Measurements from ENCODE around the gene RAD50. TPM values are rescaled to one million over a fixed set of nuclear protein-coding genes. Genes with fewer than 3 reads are reported as not detected.

Gene RAD50
- total and polyA plus RNA-seq, 2 donors, result 8.9 to 17.6 TPM

GRCh38 chr5:132659598-132660493 is 103.1 kb downstream of the RAD50 start:
- 98% methylated on average over 23 of the region's 23 CpGs for WGBS
- no peaks in the 10 kb centered on the region for H3K36me3 ChIP-seq (ENCODE audit: control insufficient read depth in 2 of 2, insufficient read depth in 2 of 2, low read length in 1 of 2)

GRCh38 chr5:132661231-132662003 is 104.6 kb downstream of the RAD50 start:
- Histone ChIP-seq H3K27ac (ENCODE audit: low read depth in 1 of 2, low read length in 1 of 2) (no peak overlapping the region), H3K27me3 (ENCODE audit: control insufficient read depth in 2 of 2, insufficient read depth in 1 of 2, low read length in 1 of 2) (peaks cover 0 to 9% of the 10 kb centered on the region in 2 donors), H3K9me3 (ENCODE audit: control insufficient read depth in 2 of 2, insufficient read depth in 1 of 2, low read length in 1 of 2) (no peaks in the 10 kb centered on the region), H3K36me3 (ENCODE audit: control insufficient read depth in 2 of 2, insufficient read depth in 2 of 2, low read length in 1 of 2) (no peaks in the 10 kb centered on the region), H3K4me1 (ENCODE audit: control insufficient read depth in 2 of 2, insufficient read depth in 2 of 2, low read length in 2 of 2) (peaks cover 3 to 29% of the 10 kb centered on the region in 2 donors), H3K4me3 (ENCODE audit: low read length in 2 of 2) (no peak overlapping the region)
- 91% methylated on average over 12 of the region's 12 CpGs for WGBS
- DNase-seq (ENCODE audit: low read depth in 6 of 9, low spot score in 9 of 9), result no peak

More at GRCh38 chr5:132659598-132660493, 103.1 kb downstream of the RAD50 start:
- Histone ChIP-seq H3K4me1 (ENCODE audit: control insufficient read depth in 2 of 2, insufficient read depth in 2 of 2, low read length in 2 of 2) (peaks cover 11 to 33% of the 10 kb centered on the region in 2 donors), H3K27ac (ENCODE audit: low read depth in 1 of 2, low read length in 1 of 2) (no peak overlapping the region), H3K9me3 (ENCODE audit: control insufficient read depth in 2 of 2, insufficient read depth in 1 of 2, low read length in 1 of 2) (no peaks in the 10 kb centered on the region), H3K4me3 (ENCODE audit: low read length in 2 of 2) (no peak overlapping the region), H3K27me3 (ENCODE audit: control insufficient read depth in 2 of 2, insufficient read depth in 1 of 2, low read length in 1 of 2) (peaks cover 0 to 21% of the 10 kb centered on the region in 2 donors)
- no peak for DNase-seq (ENCODE audit: low read depth in 6 of 9, low spot score in 9 of 9)

- Histone ChIP-seq H3K27ac (ENCODE audit: low read depth in 1 of 2, low read length in 1 of 2) (no peak overlapping the region), H3K27me3 (ENCODE audit: control insufficient read depth in 2 of 2, insufficient read depth in 1 of 2, low read length in 1 of 2) (peaks cover 0 to 3% of the 10 kb centered on the region in 2 donors), H3K9me3 (ENCODE audit: control insufficient read depth in 2 of 2, insufficient read depth in 1 of 2, low read length in 1 of 2) (no peaks in the 10 kb centered on the region), H3K4me3 (ENCODE audit: low read length in 2 of 2) (no peak overlapping the region), H3K4me1 (ENCODE audit: control insufficient read depth in 2 of 2, insufficient read depth in 2 of 2, low read length in 2 of 2) (peaks cover 0 to 28% of the 10 kb centered on the region in 2 donors), H3K36me3 (ENCODE audit: control insufficient read depth in 2 of 2, insufficient read depth in 2 of 2, low read length in 1 of 2) (no peaks in the 10 kb centered on the region)
- no peak for DNase-seq (ENCODE audit: low read depth in 6 of 9, low spot score in 9 of 9)
- WGBS, result 97% methylated on average over 9 of the region's 9 CpGs
Observed at GRCh38 chr5:132662004-132662401, 105.2 kb downstream of the RAD50 start.

GRCh38 chr5:132662925-132663770 is 106.4 kb downstream of the RAD50 start:
- Histone ChIP-seq H3K27ac (ENCODE audit: low read depth in 1 of 2, low read length in 1 of 2) (no peak overlapping the region), H3K4me1 (ENCODE audit: control insufficient read depth in 2 of 2, insufficient read depth in 2 of 2, low read length in 2 of 2) (peaks cover 0 to 27% of the 10 kb centered on the region in 2 donors), H3K36me3 (ENCODE audit: control insufficient read depth in 2 of 2, insufficient read depth in 2 of 2, low read length in 1 of 2) (no peaks in the 10 kb centered on the region), H3K9me3 (ENCODE audit: control insufficient read depth in 2 of 2, insufficient read depth in 1 of 2, low read length in 1 of 2) (no peaks in the 10 kb centered on the region), H3K4me3 (ENCODE audit: low read length in 2 of 2) (no peak overlapping the region), H3K27me3 (ENCODE audit: control insufficient read depth in 2 of 2, insufficient read depth in 1 of 2, low read length in 1 of 2) (no peaks in the 10 kb centered on the region)
- DNase-seq (ENCODE audit: low read depth in 6 of 9, low spot score in 9 of 9), result peak in 1 of 9 donors; percentile 37
- WGBS, result 68% methylated on average over 25 of the region's 25 CpGs

- no peaks in the 10 kb centered on the region for H3K36me3 ChIP-seq (ENCODE audit: control insufficient read depth in 2 of 2, insufficient read depth in 2 of 2, low read length in 1 of 2)
- no peaks in the 10 kb centered on the region for H3K27me3 ChIP-seq (ENCODE audit: control insufficient read depth in 2 of 2, insufficient read depth in 1 of 2, low read length in 1 of 2)
- peaks cover 0 to 27% of the 10 kb centered on the region in 2 donors for H3K4me1 ChIP-seq (ENCODE audit: control insufficient read depth in 2 of 2, insufficient read depth in 2 of 2, low read length in 2 of 2)
- DNase-seq (ENCODE audit: low read depth in 6 of 9, low spot score in 9 of 9), result no peak
- H3K4me3 ChIP-seq (ENCODE audit: low read length in 2 of 2), result no peak overlapping the region
- 95% methylated on average over 13 of the region's 13 CpGs for WGBS
- no peak overlapping the region for H3K27ac ChIP-seq (ENCODE audit: low read depth in 1 of 2, low read length in 1 of 2)
- H3K9me3 ChIP-seq (ENCODE audit: control insufficient read depth in 2 of 2, insufficient read depth in 1 of 2, low read length in 1 of 2), result no peaks in the 10 kb centered on the region
Observed at GRCh38 chr5:132663771-132664695, 107.3 kb downstream of the RAD50 start.

- H3K4me1 ChIP-seq (ENCODE audit: control insufficient read depth in 2 of 2, insufficient read depth in 2 of 2, low read length in 2 of 2), result peaks cover 0 to 27% of the 10 kb centered on the region in 2 donors
- no peaks in the 10 kb centered on the region for H3K36me3 ChIP-seq (ENCODE audit: control insufficient read depth in 2 of 2, insufficient read depth in 2 of 2, low read length in 1 of 2)
- no peaks in the 10 kb centered on the region for H3K9me3 ChIP-seq (ENCODE audit: control insufficient read depth in 2 of 2, insufficient read depth in 1 of 2, low read length in 1 of 2)
- H3K27me3 ChIP-seq (ENCODE audit: control insufficient read depth in 2 of 2, insufficient read depth in 1 of 2, low read length in 1 of 2), result no peaks in the 10 kb centered on the region
- H3K4me3 ChIP-seq (ENCODE audit: low read length in 2 of 2), result no peak overlapping the region
- over 99% methylated on average over 9 of the region's 9 CpGs for WGBS
- H3K27ac ChIP-seq (ENCODE audit: low read depth in 1 of 2, low read length in 1 of 2), result no peak overlapping the region
- DNase-seq (ENCODE audit: low read depth in 6 of 9, low spot score in 9 of 9), result no peak
Observed at GRCh38 chr5:132664696-132665209, 108.0 kb downstream of the RAD50 start.

- no peak overlapping the region for H3K27ac ChIP-seq (ENCODE audit: low read depth in 1 of 2, low read length in 1 of 2)
- H3K9me3 ChIP-seq (ENCODE audit: control insufficient read depth in 2 of 2, insufficient read depth in 1 of 2, low read length in 1 of 2), result no peaks in the 10 kb centered on the region
- WGBS, result 97% methylated on average over 21 of the region's 21 CpGs
- no peak for DNase-seq (ENCODE audit: low read depth in 6 of 9, low spot score in 9 of 9)
- peaks cover 0 to 27% of the 10 kb centered on the region in 2 donors for H3K4me1 ChIP-seq (ENCODE audit: control insufficient read depth in 2 of 2, insufficient read depth in 2 of 2, low read length in 2 of 2)
- H3K4me3 ChIP-seq (ENCODE audit: low read length in 2 of 2), result no peak overlapping the region
- no peaks in the 10 kb centered on the region for H3K27me3 ChIP-seq (ENCODE audit: control insufficient read depth in 2 of 2, insufficient read depth in 1 of 2, low read length in 1 of 2)
- no peaks in the 10 kb centered on the region for H3K36me3 ChIP-seq (ENCODE audit: control insufficient read depth in 2 of 2, insufficient read depth in 2 of 2, low read length in 1 of 2)
Observed at GRCh38 chr5:132665574-132666080, 108.8 kb downstream of the RAD50 start.

Measured in thymus (tissue), 11 donors.